ENCODE measurements around the gene GFPT1. TPM values are rescaled to one million over a fixed set of nuclear protein-coding genes. Genes with fewer than 3 reads are reported as not detected.

GFPT1 gene
- total RNA-seq, 1 donor from 2014 or later = 52.7 TPM

- Mint-ChIP-seq H3K4me1 (peaks cover 30% of the 10 kb centered on the region), H3K27ac (no peak overlapping the region), H3K27me3 (ENCODE audit: low read depth) (peaks cover 37% of the 10 kb centered on the region), H3K36me3 (no peaks in the 10 kb centered on the region), H3K4me3 (peak overlapping the region; percentile 86), H3K9me3 (no peaks in the 10 kb centered on the region)
- TF ChIP-seq CTCF (IDR thresholded peaks at IDR 0.05; ENCODE audit: unreplicated experiment) = no peak
- DNase-seq (ENCODE audit: low spot score in 2 of 2, unreplicated experiment in 2 of 2) = no peak
These were observed 81.2 kb downstream of the GFPT1 start for GRCh38 chr2:69305712-69306392.

GRCh38 chr2:69305166-69305565, 81.9 kb downstream of the GFPT1 start:
- Mint-ChIP-seq H3K9me3 (no peaks in the 10 kb centered on the region), H3K36me3 (no peaks in the 10 kb centered on the region), H3K27ac (no peak overlapping the region), H3K27me3 (ENCODE audit: low read depth) (peaks cover 37% of the 10 kb centered on the region), H3K4me1 (peaks cover 23% of the 10 kb centered on the region), H3K4me3 (no peak overlapping the region)
- DNase-seq (ENCODE audit: low spot score in 2 of 2, unreplicated experiment in 2 of 2) = no peak
- TF ChIP-seq CTCF (IDR thresholded peaks at IDR 0.05; ENCODE audit: unreplicated experiment) = no peak

GRCh38 chr2:69304656-69305055, 82.4 kb downstream of the GFPT1 start:
- Mint-ChIP-seq H3K9me3 (no peaks in the 10 kb centered on the region), H3K27ac (no peak overlapping the region), H3K4me1 (peaks cover 18% of the 10 kb centered on the region), H3K4me3 (no peak overlapping the region), H3K36me3 (no peaks in the 10 kb centered on the region), H3K27me3 (ENCODE audit: low read depth) (peaks cover 37% of the 10 kb centered on the region)
- DNase-seq (ENCODE audit: low spot score in 2 of 2, unreplicated experiment in 2 of 2) = no peak
- TF ChIP-seq CTCF (IDR thresholded peaks at IDR 0.05; ENCODE audit: unreplicated experiment) = no peak

GRCh38 chr2:69300650-69301049, 86.4 kb downstream of the GFPT1 start:
- TF ChIP-seq CTCF (IDR thresholded peaks at IDR 0.05; ENCODE audit: unreplicated experiment) = no peak
- Mint-ChIP-seq H3K36me3 (no peaks in the 10 kb centered on the region), H3K9me3 (no peaks in the 10 kb centered on the region), H3K4me3 (no peak overlapping the region), H3K27me3 (ENCODE audit: low read depth) (peaks cover 22% of the 10 kb centered on the region), H3K27ac (no peak overlapping the region), H3K4me1 (peaks cover 10% of the 10 kb centered on the region)
- DNase-seq (ENCODE audit: low spot score in 2 of 2, unreplicated experiment in 2 of 2) = no peak

- Mint-ChIP-seq H3K27me3 (ENCODE audit: low read depth) (peaks cover 19% of the 10 kb centered on the region), H3K4me3 (no peak overlapping the region), H3K36me3 (no peaks in the 10 kb centered on the region), H3K27ac (no peak overlapping the region), H3K9me3 (no peaks in the 10 kb centered on the region), H3K4me1 (peaks cover 10% of the 10 kb centered on the region)
- no peak for DNase-seq (ENCODE audit: low spot score in 2 of 2, unreplicated experiment in 2 of 2)
- TF ChIP-seq CTCF (IDR thresholded peaks at IDR 0.05; ENCODE audit: unreplicated experiment) = no peak
These were observed 87.1 kb downstream of the GFPT1 start for GRCh38 chr2:69299772-69300516.

Measured in mesothelial cell of epicardium (in vitro differentiated cells).